Cardiac muscle cell (in vitro differentiated cells and primary cell): ENCODE measurements around the gene MCM6. TPM values are rescaled to one million over a fixed set of nuclear protein-coding genes. Genes with fewer than 3 reads are reported as not detected.

Experiments
- DNase-seq, 2 donors: peaks; one replicate each; pipeline versions ENCODE4 v3.0.0 to v3.0.0-alpha.2; 2010 to 2017; ENCODE audit warnings: low read depth in 1 of 2, low spot score in 1 of 2
- H3K27ac ChIP-seq: fragments of 200-600 bp; sonication (generic); 2 replicates; pipeline ENCODE4 v1.5.1; 2016
- H3K27me3 ChIP-seq: fragments of 200-600 bp; sonication (generic); 2 replicates; pipeline ENCODE4 v1.6.0; 2016; ENCODE audit warnings: control low read depth
- H3K36me3 ChIP-seq: fragments of 200-600 bp; sonication (generic); 2 replicates; pipeline ENCODE4 v1.5.1; 2016; ENCODE audit warnings: control low read depth
- H3K4me1 ChIP-seq: fragments of 200-600 bp; sonication (generic); 2 replicates; pipeline ENCODE4 v1.8.1; 2017; ENCODE audit warnings: low read depth, mild to moderate bottlenecking, mixed run types
- H3K4me3 ChIP-seq: fragments of 200-600 bp; sonication (generic); 2 replicates; pipeline ENCODE4 v1.5.1; 2016; ENCODE audit warnings: mild to moderate bottlenecking
- H3K9me3 ChIP-seq: fragments of 200-600 bp; sonication (generic); 2 replicates; pipeline ENCODE4 v1.5.1; 2017; ENCODE audit warnings: low read depth, mild to moderate bottlenecking, control low read depth
- polyA plus RNA-seq: library from polyadenylated mRNA; unstranded; fragments of >200 nt; fragmentation: Nextera tagmentation; extraction: Ambion mirVana; gene quantifications from 2 replicates; pipeline ENCODE4 v1.2.1, GENCODE V29; 2016
- total RNA-seq: library from RNA; depleted of rRNA; stranded (reverse); fragments of >200 nt; gene quantifications from 2 replicates; pipeline ENCODE4 v1.2.3, GENCODE V29; 2016
- TF ChIP-seq, protein P1 (sequence below): IDR thresholded peaks from 2 replicates; pipeline ENCODE4 v1.5.1; 2012; ENCODE audit warnings: low read depth, mild to moderate bottlenecking, low read length

Gene MCM6
- total and polyA plus RNA-seq, 2 experiments from 2014 or later: 12.8 to 32.0 TPM

DNA sequence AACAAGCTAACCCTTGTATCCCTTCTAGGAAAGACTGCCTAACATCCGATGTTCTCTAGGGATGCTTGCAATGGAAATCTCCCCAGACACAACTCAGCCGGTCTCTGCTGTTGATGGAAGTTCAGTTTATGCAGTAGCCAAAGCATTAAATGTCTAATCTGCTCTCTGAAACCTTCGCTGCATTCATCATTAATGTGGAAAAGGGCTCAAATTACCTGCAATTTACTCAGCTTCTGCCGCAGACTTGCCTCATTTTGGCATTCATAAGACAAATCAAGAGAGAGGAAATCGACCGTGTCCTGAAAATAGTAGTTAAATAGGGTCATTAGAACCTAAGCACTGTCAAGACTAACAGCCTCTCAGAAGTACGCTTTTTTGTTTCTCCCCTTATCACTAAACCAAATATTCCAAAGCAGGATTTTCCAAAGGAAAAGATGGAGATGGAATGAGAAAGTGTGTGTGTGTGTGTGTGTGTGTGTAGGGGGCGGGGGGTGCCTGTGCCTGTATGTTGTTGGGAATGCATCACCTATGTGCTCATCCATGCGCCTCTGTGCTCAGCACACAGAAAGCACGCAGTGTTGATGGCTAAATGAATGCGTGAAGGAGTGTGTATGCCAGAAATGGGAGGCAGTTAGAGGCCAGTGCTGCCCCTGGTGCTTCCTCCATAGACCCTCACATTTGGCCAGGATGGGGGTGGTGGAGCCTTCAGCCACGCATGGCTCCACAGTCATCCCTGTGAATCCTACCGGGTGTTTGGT is 46.7 kb downstream of the MCM6 start:
- Histone ChIP-seq H3K27ac (no peak overlapping the region), H3K4me3 (no peak overlapping the region), H3K36me3 (no peaks in the 10 kb centered on the region), H3K27me3 (no peaks in the 10 kb centered on the region), H3K4me1 (no peaks in the 10 kb centered on the region), H3K9me3 (no peaks in the 10 kb centered on the region)
- no peak for DNase-seq
- TF ChIP-seq, protein P1, sequence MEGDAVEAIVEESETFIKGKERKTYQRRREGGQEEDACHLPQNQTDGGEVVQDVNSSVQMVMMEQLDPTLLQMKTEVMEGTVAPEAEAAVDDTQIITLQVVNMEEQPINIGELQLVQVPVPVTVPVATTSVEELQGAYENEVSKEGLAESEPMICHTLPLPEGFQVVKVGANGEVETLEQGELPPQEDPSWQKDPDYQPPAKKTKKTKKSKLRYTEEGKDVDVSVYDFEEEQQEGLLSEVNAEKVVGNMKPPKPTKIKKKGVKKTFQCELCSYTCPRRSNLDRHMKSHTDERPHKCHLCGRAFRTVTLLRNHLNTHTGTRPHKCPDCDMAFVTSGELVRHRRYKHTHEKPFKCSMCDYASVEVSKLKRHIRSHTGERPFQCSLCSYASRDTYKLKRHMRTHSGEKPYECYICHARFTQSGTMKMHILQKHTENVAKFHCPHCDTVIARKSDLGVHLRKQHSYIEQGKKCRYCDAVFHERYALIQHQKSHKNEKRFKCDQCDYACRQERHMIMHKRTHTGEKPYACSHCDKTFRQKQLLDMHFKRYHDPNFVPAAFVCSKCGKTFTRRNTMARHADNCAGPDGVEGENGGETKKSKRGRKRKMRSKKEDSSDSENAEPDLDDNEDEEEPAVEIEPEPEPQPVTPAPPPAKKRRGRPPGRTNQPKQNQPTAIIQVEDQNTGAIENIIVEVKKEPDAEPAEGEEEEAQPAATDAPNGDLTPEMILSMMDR: no peak

DNA sequence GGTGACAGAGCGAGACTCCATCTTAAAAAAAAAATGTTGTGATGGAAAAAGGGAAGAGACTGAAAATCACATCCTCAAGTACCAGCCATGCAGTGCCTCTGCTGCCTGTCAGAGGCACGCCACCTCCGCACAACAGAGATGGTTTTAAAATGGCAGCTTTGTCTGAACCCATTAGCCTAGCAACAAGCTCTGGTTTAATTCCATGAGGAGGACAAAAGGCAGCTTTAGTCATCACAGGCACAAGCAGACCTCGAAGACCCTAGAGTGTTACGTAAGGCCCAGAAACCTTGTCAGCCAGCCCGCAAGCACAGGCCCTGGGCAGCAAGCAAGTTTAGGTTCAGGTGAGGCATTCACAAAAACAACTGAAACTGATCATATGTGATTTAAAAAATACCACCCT is 49.7 kb downstream of the MCM6 start:
- H3K9me3 ChIP-seq: no peaks in the 10 kb centered on the region
- H3K27me3 ChIP-seq: no peaks in the 10 kb centered on the region
- TF ChIP-seq, protein P1: no peak
- no peak for DNase-seq
- H3K4me1 ChIP-seq: no peaks in the 10 kb centered on the region
- H3K4me3 ChIP-seq: no peak overlapping the region
- H3K27ac ChIP-seq: no peak overlapping the region
- no peaks in the 10 kb centered on the region for H3K36me3 ChIP-seq

DNA sequence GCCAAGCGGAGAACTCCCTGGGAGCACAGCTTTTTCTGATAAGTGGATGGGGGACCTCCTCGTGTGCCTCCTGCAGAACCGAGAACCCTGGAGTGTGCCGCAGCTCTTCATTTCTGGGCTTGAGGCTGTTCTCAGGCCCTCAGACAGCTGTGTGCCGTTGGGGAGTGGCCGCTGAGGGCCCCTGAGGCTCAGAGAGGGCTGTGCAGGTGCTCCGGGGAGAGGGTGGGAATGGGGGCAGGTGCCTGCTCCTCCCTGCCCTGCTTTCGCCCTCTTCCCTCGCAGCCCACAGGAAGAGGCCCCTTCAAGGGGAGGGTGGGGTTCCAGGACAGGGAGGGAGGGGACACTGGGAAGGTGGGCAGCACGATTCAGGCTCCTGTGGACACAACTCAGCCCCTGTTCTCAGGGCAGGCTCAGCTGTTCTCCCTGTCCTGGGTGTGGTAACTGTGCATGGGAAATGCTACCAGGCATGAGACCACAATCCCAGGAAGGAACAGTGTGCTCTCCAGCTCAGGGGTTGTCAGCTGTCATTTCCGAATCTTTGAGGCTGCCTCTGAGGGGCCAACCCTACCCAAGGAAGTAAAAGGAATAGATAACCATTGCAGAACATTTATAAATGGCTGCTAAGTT is 50.6 kb downstream of the MCM6 start:
- Histone ChIP-seq H3K9me3 (no peaks in the 10 kb centered on the region), H3K4me3 (no peak overlapping the region), H3K27ac (no peak overlapping the region), H3K27me3 (no peaks in the 10 kb centered on the region), H3K36me3 (no peaks in the 10 kb centered on the region), H3K4me1 (no peaks in the 10 kb centered on the region)
- no peak for DNase-seq
- TF ChIP-seq, protein P1: no peak

DNA sequence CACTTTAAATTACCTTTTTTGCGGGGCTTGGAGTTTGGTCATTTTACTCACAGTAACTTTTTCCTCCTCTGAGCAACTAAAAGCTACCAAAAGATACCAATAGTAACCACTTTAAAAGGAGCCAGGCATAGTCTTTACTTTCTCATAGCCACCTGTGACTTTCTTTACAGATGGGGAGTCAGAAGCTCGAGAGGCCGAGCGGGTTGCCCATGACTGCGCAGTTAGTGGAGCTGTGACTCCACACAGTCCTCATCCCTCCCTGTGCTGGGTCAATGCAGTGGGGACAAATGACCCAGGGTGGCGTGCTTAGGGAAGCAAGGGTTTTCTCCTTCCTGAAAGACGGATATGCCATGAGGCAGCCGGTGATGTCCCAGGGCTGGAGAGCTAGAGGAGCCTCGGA is 51.1 kb downstream of the MCM6 start:
- Histone ChIP-seq H3K27ac (no peak overlapping the region), H3K27me3 (no peaks in the 10 kb centered on the region), H3K36me3 (no peaks in the 10 kb centered on the region), H3K4me3 (no peak overlapping the region), H3K9me3 (no peaks in the 10 kb centered on the region), H3K4me1 (no peaks in the 10 kb centered on the region)
- TF ChIP-seq, protein P1: no peak
- no peak for DNase-seq

DNA sequence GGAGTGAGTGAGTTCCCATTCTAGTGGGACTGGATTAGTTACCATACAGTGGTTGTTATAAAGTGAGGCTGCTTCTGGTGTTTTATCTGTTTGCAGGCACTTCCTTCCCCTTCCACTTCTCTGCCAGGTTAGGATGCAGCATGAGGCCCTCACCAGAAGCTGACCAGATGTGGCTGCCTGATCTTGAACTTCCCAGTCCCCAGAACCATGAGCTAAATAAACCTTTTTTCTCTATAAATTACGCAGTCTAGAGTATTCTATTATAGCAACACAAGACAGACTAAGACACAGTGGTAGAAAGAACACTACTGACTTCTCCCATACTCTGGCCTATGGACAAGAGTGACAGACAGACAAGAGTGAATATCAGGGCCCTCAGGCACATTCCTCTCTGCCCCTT is 53.4 kb downstream of the MCM6 start:
- TF ChIP-seq, protein P1: no peak
- H3K27me3 ChIP-seq: no peaks in the 10 kb centered on the region
- H3K36me3 ChIP-seq: no peaks in the 10 kb centered on the region
- H3K9me3 ChIP-seq: no peaks in the 10 kb centered on the region
- no peaks in the 10 kb centered on the region for H3K4me1 ChIP-seq
- DNase-seq: no peak
- H3K27ac ChIP-seq: no peak overlapping the region
- no peak overlapping the region for H3K4me3 ChIP-seq
